OCI-LY1 (cell line): ENCODE data around the gene VPS50.

ENCODE experiments used
- EZH2 ChIP-seq: fragments of 200-600 bp; sonication (generic), shearing (Covaris generic); IDR thresholded peaks from 2 replicates; pipeline ENCODE4 v1.8.0; 2017; ENCODE audit warnings: borderline replicate concordance, mixed run types, mild to moderate bottlenecking, antibody characterized with exemption, low read length, moderate library complexity, mixed read lengths
- TF ChIP-seq, protein P1 (sequence below): fragments of 200-600 bp; sonication (generic), shearing (Covaris generic); IDR thresholded peaks from 2 replicates; pipeline ENCODE4 v1.5.1; 2017; ENCODE audit warnings: mild to moderate bottlenecking, antibody characterized with exemption, low read length, moderate library complexity, mixed read lengths

- TF ChIP-seq, protein P1, sequence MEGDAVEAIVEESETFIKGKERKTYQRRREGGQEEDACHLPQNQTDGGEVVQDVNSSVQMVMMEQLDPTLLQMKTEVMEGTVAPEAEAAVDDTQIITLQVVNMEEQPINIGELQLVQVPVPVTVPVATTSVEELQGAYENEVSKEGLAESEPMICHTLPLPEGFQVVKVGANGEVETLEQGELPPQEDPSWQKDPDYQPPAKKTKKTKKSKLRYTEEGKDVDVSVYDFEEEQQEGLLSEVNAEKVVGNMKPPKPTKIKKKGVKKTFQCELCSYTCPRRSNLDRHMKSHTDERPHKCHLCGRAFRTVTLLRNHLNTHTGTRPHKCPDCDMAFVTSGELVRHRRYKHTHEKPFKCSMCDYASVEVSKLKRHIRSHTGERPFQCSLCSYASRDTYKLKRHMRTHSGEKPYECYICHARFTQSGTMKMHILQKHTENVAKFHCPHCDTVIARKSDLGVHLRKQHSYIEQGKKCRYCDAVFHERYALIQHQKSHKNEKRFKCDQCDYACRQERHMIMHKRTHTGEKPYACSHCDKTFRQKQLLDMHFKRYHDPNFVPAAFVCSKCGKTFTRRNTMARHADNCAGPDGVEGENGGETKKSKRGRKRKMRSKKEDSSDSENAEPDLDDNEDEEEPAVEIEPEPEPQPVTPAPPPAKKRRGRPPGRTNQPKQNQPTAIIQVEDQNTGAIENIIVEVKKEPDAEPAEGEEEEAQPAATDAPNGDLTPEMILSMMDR, result no peak
- no peak for TF ChIP-seq EZH2
These were observed 52.7 kb downstream of the VPS50 start for GRCh38 chr7:93284908-93285307.
